Measurements from ENCODE around the gene ISM2.

ISM2 gene

GRCh38 chr14:77505031-77505430 lies 6.4 kb upstream of the ISM2 start:
- DNase-seq, result no peak

GRCh38 chr14:77503138-77503537 lies 4.5 kb upstream of the ISM2 start:
- DNase-seq, result no peak

DNA sequence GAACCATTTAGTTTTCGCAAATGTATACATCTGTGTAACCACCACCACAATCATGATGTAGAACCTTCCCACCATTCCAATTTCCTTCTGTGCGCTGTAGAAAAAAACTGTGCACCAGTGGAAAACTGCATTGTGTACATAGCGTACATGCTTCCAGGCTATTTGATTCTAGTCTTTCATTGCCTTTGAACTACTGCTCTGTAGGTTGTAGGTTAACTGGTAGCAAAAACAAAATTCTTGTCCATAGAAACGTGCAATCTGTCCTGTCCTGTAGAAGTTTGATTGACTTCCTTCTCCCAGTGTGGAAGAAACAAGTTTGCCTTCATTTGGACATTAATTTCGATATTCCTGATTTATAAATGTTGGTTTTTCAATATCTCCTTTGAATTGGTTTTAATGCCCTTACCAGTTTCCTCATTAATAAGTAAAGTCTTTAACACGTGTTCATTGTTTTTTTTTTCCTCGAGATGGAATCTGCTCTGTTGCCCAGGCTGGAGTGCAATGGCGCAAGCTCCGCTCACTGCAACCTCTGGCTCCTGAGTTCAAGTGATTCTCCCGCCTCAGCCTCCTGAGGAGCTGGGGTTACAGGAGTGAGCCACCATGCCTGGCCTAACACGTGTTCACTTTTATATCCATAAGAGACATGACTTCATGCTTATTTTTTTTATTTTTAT lies 3.6 kb upstream of the ISM2 start:
- DNase-seq, result no peak

DNA sequence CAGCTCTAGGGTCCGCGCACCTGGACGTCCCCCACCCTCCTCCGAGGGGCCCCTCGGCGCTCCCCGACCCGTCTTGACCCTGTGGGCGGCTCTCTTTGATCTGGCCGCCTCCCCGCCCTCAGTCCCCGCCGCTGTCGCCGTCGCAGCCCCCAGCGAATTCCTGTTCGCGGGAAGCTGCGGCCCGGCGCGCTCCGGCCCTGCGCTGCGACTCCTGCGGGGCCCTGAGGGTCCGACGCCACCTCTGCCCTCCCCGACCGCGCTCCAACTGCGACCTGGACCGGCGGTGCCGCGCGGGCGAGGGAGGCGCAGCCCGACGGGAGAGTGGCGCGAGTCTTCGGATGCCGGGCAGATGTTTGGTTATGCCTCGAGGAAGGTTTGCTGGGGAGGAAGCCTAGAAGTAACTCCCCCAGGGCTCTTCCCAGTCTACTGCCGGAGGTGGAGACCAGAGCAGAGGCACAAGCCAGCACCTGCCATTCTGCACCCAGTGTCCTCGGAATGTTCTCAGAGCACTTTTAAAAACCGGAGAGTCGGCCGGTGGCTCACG lies 440 bp upstream of the ISM2 start:
- no peak for DNase-seq

GRCh38 chr14:77495334-77495733 lies 3.3 kb downstream of the ISM2 start:
- DNase-seq, result no peak

GRCh38 chr14:77491056-77491455 lies 7.6 kb downstream of the ISM2 start:
- DNase-seq, result no peak

DNA sequence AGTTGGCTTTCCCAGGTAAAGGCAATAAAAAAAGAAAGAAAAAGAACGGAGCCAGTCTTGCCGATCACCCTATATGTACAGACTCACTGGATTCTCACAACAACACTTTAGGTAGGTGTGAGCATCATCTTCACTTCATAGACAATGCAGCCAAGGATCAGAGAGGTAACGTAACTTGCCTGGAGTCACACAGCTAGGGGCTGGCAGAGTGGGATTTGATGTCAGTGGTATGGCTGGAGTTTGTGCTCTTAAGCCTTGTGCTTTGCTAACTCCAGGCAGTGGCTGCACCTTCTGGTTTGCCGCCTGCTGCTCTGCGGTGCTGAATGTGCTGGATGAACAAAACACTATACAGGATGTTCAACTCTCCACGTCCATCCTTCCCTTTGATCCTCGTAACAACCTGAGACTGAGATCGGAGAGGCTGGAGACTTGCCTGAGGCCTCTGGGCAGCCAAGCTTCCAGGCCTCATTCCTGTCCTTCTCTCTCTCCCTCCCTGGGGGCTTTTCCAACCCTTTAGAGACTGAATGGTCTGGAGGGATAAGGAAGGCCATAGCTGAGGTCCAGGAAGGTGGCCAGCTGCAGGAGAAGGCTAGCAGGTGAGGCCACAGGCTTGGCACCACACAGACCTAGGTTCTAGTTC lies 8.1 kb downstream of the ISM2 start:
- DNase-seq, result no peak

DNA sequence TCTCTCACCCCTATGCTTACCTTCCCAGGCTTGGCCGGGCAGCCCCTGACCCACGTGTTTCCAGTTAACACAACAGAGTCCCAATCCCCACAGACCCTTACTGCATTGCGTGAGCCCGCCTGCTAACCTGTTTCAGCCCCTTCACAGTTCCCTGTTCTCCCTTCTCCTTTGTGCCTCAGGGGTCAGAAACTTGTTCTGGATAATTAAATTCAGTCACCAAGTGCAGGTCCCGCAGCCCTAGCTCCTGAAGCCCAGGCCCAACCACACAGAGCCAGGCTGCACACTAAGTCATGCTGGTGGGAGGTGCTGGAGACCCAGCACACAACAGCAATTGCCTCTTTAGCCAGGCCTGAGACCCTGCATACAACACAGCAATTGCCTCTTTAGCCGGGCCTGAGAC lies 9.6 kb downstream of the ISM2 start:
- DNase-seq, result no peak

GRCh38 chr14:77488558-77488957 lies 10.1 kb downstream of the ISM2 start:
- no peak for DNase-seq

GRCh38 chr14:77485901-77486678 lies 12.5 kb downstream of the ISM2 start:
- no peak for DNase-seq

DNA sequence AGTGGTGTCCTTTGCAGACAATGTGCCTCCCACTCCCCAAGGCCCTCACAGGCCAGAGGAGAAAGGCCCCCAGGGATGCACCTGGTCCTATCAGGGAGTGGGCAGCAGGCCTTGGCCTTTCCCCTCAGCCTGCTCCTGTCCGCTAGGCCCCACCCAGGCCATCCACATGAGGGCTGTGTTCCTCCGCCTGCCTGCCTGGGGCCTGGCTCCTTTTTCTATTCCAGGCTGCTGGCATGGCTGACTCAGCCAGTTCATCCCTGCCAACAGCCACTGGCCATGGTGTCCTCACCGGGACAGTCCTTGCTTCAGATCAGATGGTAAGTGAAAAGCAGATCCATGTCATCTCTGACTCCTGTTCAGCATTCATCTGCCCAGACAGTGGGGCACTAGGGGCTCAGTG lies 13.4 kb downstream of the ISM2 start:
- DNase-seq, result no peak

- DNase-seq, result no peak
Measured at GRCh38 chr14:77482422-77482821, 16.2 kb downstream of the ISM2 start.

GRCh38 chr14:77478796-77479195 lies 19.8 kb downstream of the ISM2 start:
- DNase-seq, result no peak

DNA sequence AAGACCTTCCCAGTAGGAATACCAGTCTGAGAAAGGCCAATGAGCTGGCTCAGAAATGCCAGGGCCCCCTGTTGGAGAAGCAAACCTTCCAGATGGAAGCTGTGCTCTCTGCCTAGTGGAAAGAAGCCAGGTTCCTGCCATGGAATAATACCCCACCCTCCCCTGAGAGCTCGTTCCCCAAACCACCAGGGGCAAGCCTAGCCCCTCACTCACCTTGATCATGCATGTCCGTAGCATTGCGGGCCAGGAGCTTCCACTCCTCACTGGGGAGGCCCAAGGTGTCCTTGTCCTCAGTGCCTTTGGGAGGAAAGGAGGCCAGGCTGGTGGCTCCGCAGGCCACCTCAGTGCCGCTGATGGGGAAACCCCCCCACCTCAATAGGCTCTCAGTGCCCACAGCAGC lies 20.6 kb downstream of the ISM2 start:
- no peak for DNase-seq

DNA sequence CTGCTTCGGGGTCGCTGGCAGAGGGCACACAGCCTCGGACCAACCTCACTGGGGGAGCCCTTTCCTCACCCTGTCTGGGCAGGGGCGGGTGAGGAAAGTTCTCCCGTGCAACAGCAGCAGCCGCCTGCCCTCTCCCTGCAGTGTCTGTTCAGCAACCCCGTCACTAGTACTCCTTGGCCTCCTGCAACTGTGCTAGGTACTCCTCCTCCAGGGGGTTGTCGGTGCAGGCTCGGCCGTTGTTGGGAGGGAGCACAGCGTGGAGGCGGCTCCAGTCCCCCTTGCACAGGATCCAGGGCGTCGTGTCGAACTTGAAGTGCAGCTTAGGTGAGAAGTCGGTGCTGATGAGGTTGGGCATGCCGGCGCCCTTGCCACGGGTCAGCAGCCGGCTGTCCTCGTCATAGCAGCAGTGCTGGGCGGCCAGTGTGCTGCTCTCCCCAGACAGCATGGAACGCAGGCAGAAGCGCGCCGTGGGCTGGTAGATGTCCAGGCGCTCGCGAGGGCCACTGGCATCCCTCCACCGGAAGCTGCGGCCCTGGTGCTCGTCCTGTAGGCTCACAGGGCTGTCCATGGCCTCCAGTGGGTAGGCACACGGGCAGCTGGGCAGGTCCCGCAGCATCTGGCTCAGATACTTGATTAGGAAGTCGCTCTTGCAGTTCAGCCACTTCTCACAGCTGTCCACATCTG lies 23.0 kb downstream of the ISM2 start:
- DNase-seq, result no peak

GRCh38 chr14:77474479-77475177 lies 24.0 kb downstream of the ISM2 start:
- DNase-seq, result no peak

GRCh38 chr14:77473921-77474320 lies 24.7 kb downstream of the ISM2 start:
- no peak for DNase-seq

DNA sequence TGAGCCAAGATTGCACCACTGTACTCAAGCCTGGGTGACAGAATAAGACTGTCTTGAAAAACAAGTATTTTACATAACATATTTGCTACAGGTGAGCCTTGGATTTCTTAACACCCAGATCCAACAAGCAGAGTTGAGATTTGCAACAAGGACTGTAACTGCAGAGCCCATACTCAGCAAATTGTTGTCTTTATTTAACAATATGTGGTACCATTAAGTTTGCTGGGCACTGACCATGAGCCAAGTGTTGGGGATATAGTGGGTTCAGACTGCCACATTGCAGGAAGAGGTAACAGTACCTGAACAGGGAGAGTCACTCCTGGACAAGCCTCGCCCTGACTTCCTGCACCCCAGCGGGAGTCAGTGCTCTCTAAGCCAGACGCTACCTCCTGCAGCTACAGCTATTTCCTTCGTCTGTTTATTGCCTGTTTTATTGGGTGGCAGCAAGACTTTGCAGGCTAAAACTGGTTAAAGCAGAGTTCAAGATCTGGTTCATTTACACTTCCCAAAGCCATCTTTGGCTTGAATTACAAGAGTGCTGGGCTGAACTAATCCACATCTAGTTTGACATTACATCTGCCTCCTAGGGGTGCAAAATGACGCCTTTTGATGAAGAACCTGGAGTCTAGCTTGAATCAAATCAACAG lies 28.3 kb downstream of the ISM2 start:
- no peak for DNase-seq

- no peak for DNase-seq
Measured at GRCh38 chr14:77469539-77469938, 29.1 kb downstream of the ISM2 start.

DNA sequence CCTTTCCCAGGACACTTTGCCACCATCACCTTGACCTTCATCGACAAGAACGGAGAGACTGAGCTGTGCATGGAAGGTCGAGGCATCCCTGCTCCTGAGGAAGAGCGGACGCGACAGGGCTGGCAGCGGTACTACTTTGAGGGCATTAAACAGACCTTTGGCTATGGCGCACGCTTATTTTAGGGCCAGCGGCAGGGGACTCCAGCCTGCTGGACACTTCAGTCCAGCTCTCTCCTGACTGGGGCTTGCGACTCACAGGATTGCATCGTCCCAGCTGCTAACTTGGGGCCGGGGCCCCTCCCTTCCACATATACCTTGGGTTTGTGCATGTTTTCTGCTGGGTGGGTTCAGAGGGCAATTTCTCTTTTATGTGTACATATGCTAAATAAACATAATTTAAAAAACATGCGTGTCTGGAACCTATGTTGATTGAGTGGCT lies 29.5 kb downstream of the ISM2 start:
- no peak for DNase-seq

GRCh38 chr14:77467801-77468200 lies 30.8 kb downstream of the ISM2 start:
- DNase-seq, result no peak

All from NCI-H2227 treated with DMSO at 0.1 percent for 48 hours (cell line).